PFSK-1 (cell line): ENCODE results near the gene ADAMTS3.

Source experiments
- FOXP2 ChIP-seq: optimal IDR thresholded peaks from 2 replicates; pipeline ENCODE3; 2011; ENCODE audit warnings: borderline replicate concordance, control low read depth, inconsistent platforms; ENCODE audit not compliant: insufficient read depth; ENCODE audit errors: extremely low read length, extremely low read depth
- POLR2AphosphoS5 ChIP-seq: IDR thresholded peaks from 2 replicates; pipeline ENCODE4 v1.6.1; 2012; ENCODE audit warnings: low read depth, mild to moderate bottlenecking, control low read depth, low read length, moderate library complexity
- REST ChIP-seq, 2 experiments: IDR thresholded peaks; 2 replicates each; pipeline versions ENCODE4 v1.6.1 to v1.8.0; 2011 to 2012; ENCODE audit warnings: low read depth in 2 of 2, low read length in 2 of 2, control low read depth in 1 of 2, inconsistent platforms in 1 of 2, mild to moderate bottlenecking in 1 of 2, moderate library complexity in 1 of 2; ENCODE audit not compliant: insufficient read depth in 1 of 2
- SIN3A ChIP-seq: IDR thresholded peaks from 2 replicates; pipeline ENCODE4 v1.6.1; 2012; ENCODE audit warnings: mild to moderate bottlenecking, low read length, moderate library complexity, borderline replicate concordance; ENCODE audit not compliant: insufficient read depth
- TAF1 ChIP-seq: IDR thresholded peaks from 2 replicates; pipeline ENCODE4 v1.6.1; 2012; ENCODE audit warnings: low read length, control low read depth, borderline replicate concordance; ENCODE audit not compliant: insufficient read depth

Gene ADAMTS3

GRCh38 chr4:72429397-72429889 lies 139.6 kb downstream of the ADAMTS3 start:
- no peak for TF ChIP-seq FOXP2
- TF ChIP-seq SIN3A = no peak
- no peak for TF ChIP-seq POLR2AphosphoS5
- no peak for TF ChIP-seq TAF1
- no peak for TF ChIP-seq REST (IDR thresholded peaks at IDR 0.05; ENCODE audit: insufficient read depth in 1 of 2, low read depth in 2 of 2, low read length in 2 of 2)

- no peak for TF ChIP-seq POLR2AphosphoS5
- no peak for TF ChIP-seq TAF1
- no peak for TF ChIP-seq FOXP2
- no peak for TF ChIP-seq REST (IDR thresholded peaks at IDR 0.05; ENCODE audit: insufficient read depth in 1 of 2, low read depth in 2 of 2, low read length in 2 of 2)
- TF ChIP-seq SIN3A = no peak
These were observed 142.0 kb downstream of the ADAMTS3 start for GRCh38 chr4:72427057-72427456.

GRCh38 chr4:72424006-72424405 lies 145.0 kb downstream of the ADAMTS3 start:
- TF ChIP-seq TAF1 = no peak
- TF ChIP-seq SIN3A = no peak
- no peak for TF ChIP-seq POLR2AphosphoS5
- no peak for TF ChIP-seq REST (IDR thresholded peaks at IDR 0.05; ENCODE audit: insufficient read depth in 1 of 2, low read depth in 2 of 2, low read length in 2 of 2)
- TF ChIP-seq FOXP2 = no peak

DNA sequence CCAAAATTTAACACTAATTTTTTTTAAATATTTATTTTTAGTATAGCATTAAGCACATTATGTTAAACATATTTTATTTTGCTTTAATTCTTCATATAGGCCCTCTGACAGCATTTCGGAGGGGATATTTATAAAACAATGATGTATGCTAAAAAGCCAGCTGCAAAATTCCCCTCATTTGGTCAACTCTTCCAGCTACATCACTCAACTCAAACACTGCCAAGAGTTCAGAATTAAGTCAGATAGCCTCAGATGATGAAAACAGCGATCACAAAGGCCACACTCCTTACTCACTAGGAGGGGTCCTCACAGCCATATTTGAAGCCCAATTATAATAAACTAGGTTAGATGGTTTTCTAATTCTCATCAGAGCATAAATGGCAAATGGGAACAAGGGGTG lies 146.6 kb downstream of the ADAMTS3 start:
- TF ChIP-seq REST (IDR thresholded peaks at IDR 0.05; ENCODE audit: insufficient read depth in 1 of 2, low read depth in 2 of 2, low read length in 2 of 2) (no peak), POLR2AphosphoS5 (no peak), SIN3A (no peak), FOXP2 (no peak), TAF1 (no peak)

GRCh38 chr4:72418458-72418857 lies 150.6 kb downstream of the ADAMTS3 start:
- TF ChIP-seq POLR2AphosphoS5 (no peak), REST (IDR thresholded peaks at IDR 0.05; ENCODE audit: insufficient read depth in 1 of 2, low read depth in 2 of 2, low read length in 2 of 2) (peak in 1 of 2 experiments; percentile 67; a peak in 1 of 4 replicates)
